HepG2 (cell line): ENCODE measurements around the gene LTC4S. TPM values are rescaled to one million over a fixed set of nuclear protein-coding genes. Genes with fewer than 3 reads are reported as not detected.

Experiments
- HNRNPLL ChIP-seq: fragments of 200-400 bp; formaldehyde crosslinking; IDR thresholded peaks from 2 replicates; pipeline ENCODE4 v1.6.1; 2017; ENCODE audit warnings: mild to moderate bottlenecking, low read depth, low read length; ENCODE audit not compliant: poor library complexity, severe bottlenecking
- IKZF1 ChIP-seq: fragments of 450-650 bp; IDR thresholded peaks from 2 replicates; pipeline ENCODE4 v1.7.1; 2016
- MAFF ChIP-seq: IDR thresholded peaks from 2 replicates; pipeline ENCODE4 v1.6.1; 2011; ENCODE audit warnings: low read depth, low read length, improper control_type of control experiment
- MATR3 ChIP-seq: sonication (generic); formaldehyde crosslinking; IDR thresholded peaks from 2 replicates; pipeline ENCODE4 v1.4.0; 2020; ENCODE audit warnings: missing genetic modification reagents
- MED8 ChIP-seq: sonication (generic); formaldehyde crosslinking; IDR thresholded peaks from 2 replicates; pipeline ENCODE4 v1.8.1; 2023; ENCODE audit warnings: mild to moderate bottlenecking, missing genetic modification reagents; ENCODE audit not compliant: insufficient replicate concordance
- RBM22 ChIP-seq: fragments of 200-400 bp; formaldehyde crosslinking; optimal IDR thresholded peaks from 2 replicates; pipeline ENCODE3; 2017; ENCODE audit warnings: mild to moderate bottlenecking, low read length, moderate library complexity
- SNRNP70 ChIP-seq: fragments of 200-400 bp; formaldehyde crosslinking; IDR thresholded peaks from 2 replicates; pipeline ENCODE4 v1.6.1; 2017; ENCODE audit warnings: mild to moderate bottlenecking, low read depth, low read length, moderate library complexity
- SYNCRIP ChIP-seq: fragments of 200-400 bp; formaldehyde crosslinking; IDR thresholded peaks from 2 replicates; pipeline ENCODE4 v1.6.1; 2018; ENCODE audit warnings: mild to moderate bottlenecking, low read depth, low read length; ENCODE audit not compliant: insufficient read depth
- TCF12 ChIP-seq, 2 experiments: fragments of 450-650 bp in 1 of 2; sonication (generic) in 1 of 2; formaldehyde crosslinking in 1 of 2; IDR thresholded peaks; 2 replicates each; pipeline versions ENCODE4 v1.6.1 to v1.8.0; 2017 to 2022; ENCODE audit warnings: antibody characterized with exemption in 1 of 2, mild to moderate bottlenecking in 1 of 2, missing genetic modification reagents in 1 of 2, moderate library complexity in 1 of 2
- YEATS4 ChIP-seq: sonication (generic); formaldehyde crosslinking; IDR thresholded peaks from 2 replicates; pipeline ENCODE4 v1.4.0; 2020; ENCODE audit warnings: missing genetic modification reagents, borderline replicate concordance
- ZBTB33 ChIP-seq: sonication (generic); formaldehyde crosslinking; IDR thresholded peaks from 2 replicates; pipeline ENCODE4 v1.4.0; 2020; ENCODE audit warnings: missing genetic modification reagents
- ZBTB46 ChIP-seq: sonication (generic); formaldehyde crosslinking; IDR thresholded peaks from 2 replicates; pipeline ENCODE4 v1.4.0; 2020; ENCODE audit warnings: mild to moderate bottlenecking, missing genetic modification reagents, borderline replicate concordance
- ZNF251 ChIP-seq: sonication (generic); formaldehyde crosslinking; IDR thresholded peaks from 2 replicates; pipeline ENCODE4 v1.9.0; 2021; ENCODE audit warnings: mild to moderate bottlenecking, missing genetic modification reagents
- ZNF484 ChIP-seq: sonication (generic); formaldehyde crosslinking; IDR thresholded peaks from 2 replicates; pipeline ENCODE4 v1.5.1; 2020; ENCODE audit warnings: mild to moderate bottlenecking, low read depth, missing genetic modification reagents, borderline replicate concordance
- ZNF652 ChIP-seq: IDR thresholded peaks from 2 replicates; pipeline ENCODE4 v1.6.1; 2016; ENCODE audit warnings: low read depth, borderline replicate concordance
- ZNF674 ChIP-seq: sonication (generic); formaldehyde crosslinking; IDR thresholded peaks from 2 replicates; pipeline ENCODE4 v1.5.0; 2020; ENCODE audit warnings: low read depth, mild to moderate bottlenecking, missing genetic modification reagents
- ZNF761 ChIP-seq: sonication (generic); formaldehyde crosslinking; conservative IDR thresholded peaks from 2 replicates; pipeline ENCODE4 v1.4.0; 2020; ENCODE audit warnings: mild to moderate bottlenecking, missing genetic modification reagents
- polyA plus RNA-seq, 8 experiments: library from polyadenylated mRNA; depleted of rRNA in 3 of 8; stranded (reverse) in 7 of 8; unstranded in 1 of 8; fragments of >200 nt; fragmentation: Illumina TruSeq in 4 of 8; extraction: Trizol in 4 of 8; gene quantifications; 2 replicates each; pipeline versions ENCODE4 v1.2.1 to v1.2.3, GENCODE V29; 2011 to 2016; ENCODE audit warnings: low read depth in 4 of 8, missing spikeins in 1 of 8, mixed read lengths in 1 of 8; ENCODE audit not compliant: insufficient read depth in 1 of 8
- total RNA-seq, 5 experiments: library from RNA; depleted of rRNA; stranded (reverse); fragments of >200 nt; fragmentation: Illumina TruSeq; extraction: Trizol; gene quantifications; 2 replicates each; pipeline ENCODE4 v1.2.3, GENCODE V29; 2016; ENCODE audit warnings: low read depth in 1 of 5
- TF ChIP-seq, protein P1 (sequence below): sonication (generic); formaldehyde crosslinking; IDR thresholded peaks from 2 replicates; pipeline ENCODE4 v1.4.0; 2020; ENCODE audit warnings: missing genetic modification reagents
- TF ChIP-seq, protein P2 (sequence below): sonication (generic); formaldehyde crosslinking; IDR thresholded peaks from 2 replicates; pipeline ENCODE4 v1.5.0; 2020; ENCODE audit warnings: missing genetic modification reagents
- TF ChIP-seq, protein P3 (sequence below): sonication (generic); formaldehyde crosslinking; IDR thresholded peaks from 2 replicates; pipeline ENCODE4 v1.5.0; 2020; ENCODE audit warnings: mild to moderate bottlenecking, missing genetic modification reagents

The LTC4S gene
- total and polyA plus RNA-seq, 2 of the 13 experiments (the other 11 are each of a cell fraction or from before 2014, with no cell fraction given) = 0.35 TPM; not detected in 1

DNA sequence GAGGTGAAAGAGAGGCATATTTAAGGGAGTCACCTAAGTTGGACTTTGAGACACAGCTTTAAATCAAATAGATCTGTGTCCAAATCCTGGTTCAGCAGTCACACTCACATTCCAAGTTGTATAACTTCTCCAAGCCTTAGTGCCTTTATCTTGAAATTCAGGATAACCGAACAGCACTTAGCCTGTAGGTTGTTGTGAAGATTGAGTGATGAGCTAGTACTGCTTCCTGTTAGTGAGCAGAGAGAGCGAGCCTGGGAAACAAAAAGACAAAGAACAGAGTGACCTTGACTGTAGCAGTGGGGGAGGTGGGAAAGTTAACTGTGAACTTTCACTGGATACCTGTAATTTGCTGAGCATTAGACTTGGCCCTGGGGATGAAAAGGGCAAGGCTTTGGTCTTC, 38.8 kb upstream of the LTC4S start (continued):
- 0 out of 2 replicates have a peak, but pooled peaks have one; percentile 25 for TF ChIP-seq ZBTB33 (CRISPR knock-in tag)
- TF ChIP-seq MED8 = no peak
- no peak for TF ChIP-seq IKZF1
- TF ChIP-seq, protein P1, sequence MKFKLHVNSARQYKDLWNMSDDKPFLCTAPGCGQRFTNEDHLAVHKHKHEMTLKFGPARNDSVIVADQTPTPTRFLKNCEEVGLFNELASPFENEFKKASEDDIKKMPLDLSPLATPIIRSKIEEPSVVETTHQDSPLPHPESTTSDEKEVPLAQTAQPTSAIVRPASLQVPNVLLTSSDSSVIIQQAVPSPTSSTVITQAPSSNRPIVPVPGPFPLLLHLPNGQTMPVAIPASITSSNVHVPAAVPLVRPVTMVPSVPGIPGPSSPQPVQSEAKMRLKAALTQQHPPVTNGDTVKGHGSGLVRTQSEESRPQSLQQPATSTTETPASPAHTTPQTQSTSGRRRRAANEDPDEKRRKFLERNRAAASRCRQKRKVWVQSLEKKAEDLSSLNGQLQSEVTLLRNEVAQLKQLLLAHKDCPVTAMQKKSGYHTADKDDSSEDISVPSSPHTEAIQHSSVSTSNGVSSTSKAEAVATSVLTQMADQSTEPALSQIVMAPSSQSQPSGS (CRISPR knock-in tag) = no peak
- TF ChIP-seq HNRNPLL = no peak
- no peak for TF ChIP-seq MATR3 (CRISPR knock-in tag)
- TF ChIP-seq, protein P2, sequence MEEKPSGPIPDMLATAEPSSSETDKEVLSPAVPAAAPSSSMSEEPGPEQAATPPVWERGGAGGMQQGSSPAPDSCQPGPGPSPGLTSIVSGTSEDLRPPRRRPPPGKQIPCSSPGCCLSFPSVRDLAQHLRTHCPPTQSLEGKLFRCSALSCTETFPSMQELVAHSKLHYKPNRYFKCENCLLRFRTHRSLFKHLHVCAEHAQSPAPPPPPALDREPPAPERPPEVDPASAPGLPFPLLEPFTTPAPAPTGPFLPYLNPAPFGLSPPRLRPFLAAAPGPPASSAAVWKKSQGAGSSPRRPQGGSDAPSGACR (CRISPR knock-in tag) = no peak
- peak; percentile 98 for TF ChIP-seq RBM22
- TF ChIP-seq YEATS4 (CRISPR knock-in tag) = no peak
- no peak for TF ChIP-seq SYNCRIP
- TF ChIP-seq ZNF484 (CRISPR knock-in tag) = no peak
- TF ChIP-seq ZNF251 (CRISPR knock-in tag) = no peak
- no peak for TF ChIP-seq ZNF674
- no peak for TF ChIP-seq TCF12 (IDR thresholded peaks at IDR 0.05)
- no peak for TF ChIP-seq TCF12 (CRISPR knock-in tag; IDR thresholded peaks at IDR 0.05)
- peak; percentile 50; the same call in 1 of the 2 replicates for TF ChIP-seq ZNF652 (CRISPR knock-in tag)
- no peak for TF ChIP-seq ZBTB46 (CRISPR knock-in tag)
- TF ChIP-seq, protein P3, sequence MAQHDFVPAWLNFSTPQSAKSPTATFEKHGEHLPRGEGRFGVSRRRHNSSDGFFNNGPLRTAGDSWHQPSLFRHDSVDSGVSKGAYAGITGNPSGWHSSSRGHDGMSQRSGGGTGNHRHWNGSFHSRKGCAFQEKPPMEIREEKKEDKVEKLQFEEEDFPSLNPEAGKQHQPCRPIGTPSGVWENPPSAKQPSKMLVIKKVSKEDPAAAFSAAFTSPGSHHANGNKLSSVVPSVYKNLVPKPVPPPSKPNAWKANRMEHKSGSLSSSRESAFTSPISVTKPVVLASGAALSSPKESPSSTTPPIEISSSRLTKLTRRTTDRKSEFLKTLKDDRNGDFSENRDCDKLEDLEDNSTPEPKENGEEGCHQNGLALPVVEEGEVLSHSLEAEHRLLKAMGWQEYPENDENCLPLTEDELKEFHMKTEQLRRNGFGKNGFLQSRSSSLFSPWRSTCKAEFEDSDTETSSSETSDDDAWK (CRISPR knock-in tag) = no peak
- no peak for TF ChIP-seq SNRNP70
- TF ChIP-seq ZNF761 (CRISPR knock-in tag) = no peak
- 0 out of 2 replicates have a peak, but pooled peaks have one; percentile 6 for TF ChIP-seq MAFF
